BLaER1 treated with 17β-estradiol and CSF1 and Interleukin-3, amounts not matched to agents 10 nM and 100 nM (cell line): ENCODE measurements around the gene AMN.
A peak's percentile ranks its signal among the peaks of the same experiment; 100 is the strongest.

Experiments
- H3K27ac ChIP-seq, 11 experiments: shearing (Covaris generic); formaldehyde crosslinking; 2 replicates each; pipeline ENCODE4 v1.8.1; 2022
- H3K27me3 ChIP-seq, 11 experiments: shearing (Covaris generic); formaldehyde crosslinking; 2 replicates each; pipeline ENCODE4 v1.8.1; 2022
- H3K36me3 ChIP-seq, 11 experiments: shearing (Covaris generic); formaldehyde crosslinking; 2 replicates each; pipeline ENCODE4 v1.8.1; 2022
- H3K4me1 ChIP-seq, 10 experiments: shearing (Covaris generic); formaldehyde crosslinking; 2 replicates each; pipeline ENCODE4 v1.8.1; 2022
- H3K4me2 ChIP-seq, 11 experiments: shearing (Covaris generic); formaldehyde crosslinking; 2 replicates each; pipeline ENCODE4 v1.8.1; 2022
- H3K4me3 ChIP-seq, 10 experiments: shearing (Covaris generic); formaldehyde crosslinking; 2 replicates each; pipeline ENCODE4 v1.8.1; 2022
- H3K9ac ChIP-seq, 11 experiments: shearing (Covaris generic); formaldehyde crosslinking; 2 replicates each; pipeline ENCODE4 v1.8.1; 2022
- H3K9me3 ChIP-seq, 11 experiments: shearing (Covaris generic); formaldehyde crosslinking; replicated peaks in 1 of 11; 2 replicates each; pipeline ENCODE4 v1.8.1; 2022
- H4K20me1 ChIP-seq, 11 experiments: shearing (Covaris generic); formaldehyde crosslinking; 2 replicates each; pipeline ENCODE4 v1.8.1; 2022
- Cebpa-rat ChIP-seq, 11 experiments: shearing (Covaris generic); IDR thresholded peaks; 2 replicates each; pipeline ENCODE4 v1.8.1; 2022

AMN gene

GRCh38 chr14:102945346-102946130 lies 23.1 kb downstream of the AMN start:
- no peaks in the 10 kb centered on the region for H3K9me3 ChIP-seq
- TF ChIP-seq Cebpa-rat (IDR thresholded peaks at IDR 0.05), result no peak
- H3K36me3 ChIP-seq, result peaks cover 0 to 54% (median 7%) of the 10 kb centered on the region in 11 experiments; a peak in 9 of 22 replicates
- H3K27ac ChIP-seq, result no peak overlapping the region
- H3K4me1 ChIP-seq, result peaks cover 34 to 43% (median 41%) of the 10 kb centered on the region in 10 experiments
- peaks cover 0 to 26% (median 0%) of the 10 kb centered on the region in 11 experiments; a peak in 3 of 22 replicates for H4K20me1 ChIP-seq
- H3K4me3 ChIP-seq, result no peak overlapping the region
- no peak overlapping the region for H3K4me2 ChIP-seq
- no peak overlapping the region for H3K9ac ChIP-seq
- H3K27me3 ChIP-seq, result no peaks in the 10 kb centered on the region

- no peak overlapping the region for H3K4me3 ChIP-seq
- no peak overlapping the region for H3K4me2 ChIP-seq
- no peak for TF ChIP-seq Cebpa-rat (IDR thresholded peaks at IDR 0.05)
- peaks cover 0 to 73% (median 7%) of the 10 kb centered on the region in 11 experiments; a peak in 11 of 22 replicates for H3K36me3 ChIP-seq
- no peak overlapping the region for H3K27ac ChIP-seq
- no peaks in the 10 kb centered on the region for H3K9me3 ChIP-seq
- no peak overlapping the region for H3K9ac ChIP-seq
- H4K20me1 ChIP-seq, result peaks cover 0 to 18% (median 0%) of the 10 kb centered on the region in 11 experiments; a peak in 3 of 22 replicates
- peaks cover 23 to 44% (median 27%) of the 10 kb centered on the region in 10 experiments for H3K4me1 ChIP-seq
- H3K27me3 ChIP-seq, result no peaks in the 10 kb centered on the region
These were observed 25.0 kb downstream of the AMN start for GRCh38 chr14:102947321-102948103.

- Histone ChIP-seq H3K27me3 (no peaks in the 10 kb centered on the region), H3K4me1 (peaks cover 23 to 51% (median 33%) of the 10 kb centered on the region in 10 experiments), H4K20me1 (peaks cover 0 to 18% (median 0%) of the 10 kb centered on the region in 11 experiments; a peak in 3 of 22 replicates), H3K27ac (peak overlapping the region in 8 of 11 experiments; percentile 20 to 61 (median 37); a peak in 13 of 22 replicates), H3K36me3 (peaks cover 0 to 77% (median 8%) of the 10 kb centered on the region in 11 experiments; a peak in 13 of 22 replicates), H3K4me2 (peak overlapping the region; percentile 63 to 84 (median 72)), H3K9me3 (no peaks in the 10 kb centered on the region), H3K9ac (peak overlapping the region in 3 of 11 experiments; percentile 42 to 55 (median 48); a peak in 4 of 22 replicates), H3K4me3 (no peak overlapping the region)
- TF ChIP-seq Cebpa-rat (IDR thresholded peaks at IDR 0.05), result no peak
These were observed 26.2 kb downstream of the AMN start for GRCh38 chr14:102948698-102949061.

GRCh38 chr14:102949062-102949800 lies 26.8 kb downstream of the AMN start:
- Histone ChIP-seq H3K4me2 (peak overlapping the region; percentile 63 to 84 (median 72)), H3K36me3 (peaks cover 0 to 77% (median 12%) of the 10 kb centered on the region in 11 experiments; a peak in 13 of 22 replicates), H3K4me1 (peaks cover 23 to 51% (median 33%) of the 10 kb centered on the region in 10 experiments), H3K9me3 (no peaks in the 10 kb centered on the region), H4K20me1 (peaks cover 0 to 18% (median 0%) of the 10 kb centered on the region in 11 experiments; a peak in 3 of 22 replicates), H3K4me3 (peak overlapping the region in 2 of 10 experiments; percentile 3 to 5; a peak in 1 of 20 replicates), H3K27ac (peak overlapping the region in 9 of 11 experiments; percentile 1 to 61 (median 31); a peak in 14 of 22 replicates), H3K27me3 (no peaks in the 10 kb centered on the region), H3K9ac (peak overlapping the region in 6 of 11 experiments; percentile 6 to 55 (median 32); a peak in 6 of 22 replicates)
- no peak for TF ChIP-seq Cebpa-rat (IDR thresholded peaks at IDR 0.05)

- peaks cover 23 to 51% (median 33%) of the 10 kb centered on the region in 10 experiments for H3K4me1 ChIP-seq
- H3K9ac ChIP-seq, result peak overlapping the region in 6 of 11 experiments; percentile 6 to 48 (median 30); a peak in 5 of 22 replicates
- no peaks in the 10 kb centered on the region for H3K9me3 ChIP-seq
- no peak overlapping the region for H3K4me3 ChIP-seq
- peak overlapping the region; percentile 63 to 84 (median 72) for H3K4me2 ChIP-seq
- no peak for TF ChIP-seq Cebpa-rat (IDR thresholded peaks at IDR 0.05)
- peaks cover 0 to 77% (median 14%) of the 10 kb centered on the region in 11 experiments; a peak in 11 of 22 replicates for H3K36me3 ChIP-seq
- H3K27ac ChIP-seq, result peak overlapping the region in 6 of 11 experiments; percentile 20 to 50 (median 29); a peak in 11 of 22 replicates
- no peaks in the 10 kb centered on the region for H3K27me3 ChIP-seq
- peaks cover 0 to 18% (median 0%) of the 10 kb centered on the region in 11 experiments; a peak in 3 of 22 replicates for H4K20me1 ChIP-seq
These were observed 27.5 kb downstream of the AMN start for GRCh38 chr14:102949801-102950451.

- TF ChIP-seq Cebpa-rat (IDR thresholded peaks at IDR 0.05), result no peak
These were observed 28.6 kb downstream of the AMN start for GRCh38 chr14:102951034-102951433.

GRCh38 chr14:102951799-102952198 lies 29.3 kb downstream of the AMN start:
- H3K4me2 ChIP-seq, result peak overlapping the region in 2 of 11 experiments; percentile 24 to 43; a peak in 1 of 22 replicates

More at GRCh38 chr14:102951034-102951433, 28.6 kb downstream of the AMN start:
- no peak overlapping the region for H3K27ac ChIP-seq
- H4K20me1 ChIP-seq, result peaks cover 0 to 18% (median 0%) of the 10 kb centered on the region in 11 experiments; a peak in 3 of 22 replicates
- no peak overlapping the region for H3K9ac ChIP-seq
- no peaks in the 10 kb centered on the region for H3K27me3 ChIP-seq
- peak overlapping the region in 1 of 11 experiments; percentile 7; a peak in 1 of 22 replicates for H3K4me2 ChIP-seq
- peaks cover 23 to 57% (median 33%) of the 10 kb centered on the region in 10 experiments for H3K4me1 ChIP-seq
- no peak overlapping the region for H3K4me3 ChIP-seq
- peaks cover 0 to 70% (median 14%) of the 10 kb centered on the region in 11 experiments; a peak in 11 of 22 replicates for H3K36me3 ChIP-seq
- no peaks in the 10 kb centered on the region for H3K9me3 ChIP-seq

More at GRCh38 chr14:102951799-102952198, 29.3 kb downstream of the AMN start:
- Histone ChIP-seq H3K36me3 (peaks cover 0 to 70% (median 14%) of the 10 kb centered on the region in 11 experiments; a peak in 11 of 22 replicates), H3K4me3 (no peak overlapping the region), H3K9me3 (no peaks in the 10 kb centered on the region), H3K9ac (no peak overlapping the region), H3K4me1 (peaks cover 19 to 57% (median 28%) of the 10 kb centered on the region in 10 experiments), H4K20me1 (peaks cover 0 to 18% (median 0%) of the 10 kb centered on the region in 11 experiments; a peak in 3 of 22 replicates), H3K27me3 (no peaks in the 10 kb centered on the region), H3K27ac (no peak overlapping the region)
- no peak for TF ChIP-seq Cebpa-rat (IDR thresholded peaks at IDR 0.05)
